Measurements from ENCODE around the gene EXOSC5. TPM values are rescaled to one million over a fixed set of nuclear protein-coding genes. Genes with fewer than 3 reads are reported as not detected.

EXOSC5 gene
- total RNA-seq, 1 experiment from 2014 or later, result 25.2 TPM

- TF ChIP-seq SIN3A (IDR thresholded peaks at IDR 0.05; ENCODE audit: borderline replicate concordance, insufficient read depth, low read depth, low read length), result no peak
- TF ChIP-seq CTCF (IDR thresholded peaks at IDR 0.05), result no peak
- TF ChIP-seq REST (IDR thresholded peaks at IDR 0.05; ENCODE audit: insufficient read depth in 1 of 2, low read depth in 2 of 2, low read length in 1 of 2), result no peak
- no peak for TF ChIP-seq POLR2AphosphoS5 (IDR thresholded peaks at IDR 0.05; ENCODE audit: low read depth, low read length)
- TF ChIP-seq TCF7L2 (IDR thresholded peaks at IDR 0.05; ENCODE audit: low read depth, low read length), result no peak
- no peak overlapping the region for H3K4me3 ChIP-seq (ENCODE audit: low read depth in 2 of 2, low read length in 2 of 2)
- in situ Hi-C loops (cut with HindIII; ENCODE audit: low pct_unique_long_range_greater_than_20kb, low sequenced_read_pairs) (no loop called here), intact Hi-C loops (cut with micrococcal nuclease; ENCODE audit: unreplicated experiment) (no loop called here)
- no peaks in the 10 kb centered on the region for H3K9me3 ChIP-seq (ENCODE audit: control insufficient read depth, insufficient read depth, low read depth, low read length)
- no TSS peak for BruUV-seq (replicated peaks)
- H3K27ac ChIP-seq (ENCODE audit: low read length), result no peak overlapping the region
- ChIA-PET CTCF (no interaction called here), POLR2A (no interaction called here)
- DNase-seq (ENCODE audit: low read depth, low spot score) (no peak), ATAC-seq (no peak)
- no peaks in the 10 kb centered on the region for H3K27me3 ChIP-seq (ENCODE audit: control insufficient read depth, insufficient read depth, low read length)
- no peaks in the 10 kb centered on the region for H3K36me3 ChIP-seq (ENCODE audit: control insufficient read depth, insufficient read depth, low read length)
- no peaks in the 10 kb centered on the region for H3K4me1 ChIP-seq (ENCODE audit: control insufficient read depth, insufficient read depth, low read length)
Observed at GRCh38 chr19:41430922-41431321, 33.8 kb upstream of the EXOSC5 start.

DNA sequence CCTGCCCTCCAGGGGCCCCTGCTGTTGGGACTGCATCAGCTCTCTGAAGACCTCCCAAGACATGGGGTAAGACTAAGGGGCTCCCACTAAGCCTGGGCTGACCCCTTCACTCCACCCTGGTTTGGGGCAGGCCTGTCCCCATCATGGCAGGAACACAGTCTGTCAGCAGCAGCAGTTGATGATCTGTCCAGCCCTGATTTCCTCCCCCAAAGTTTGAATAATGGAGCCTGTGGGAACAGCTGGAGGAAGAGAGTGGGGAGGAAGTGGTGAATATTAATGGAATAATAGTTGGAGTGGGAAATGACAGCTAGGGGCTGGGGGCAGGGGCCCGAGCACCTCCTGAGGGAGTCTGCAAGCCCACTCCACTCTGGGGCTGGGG, 31.3 kb upstream of the EXOSC5 start:
- Histone ChIP-seq H3K36me3 (ENCODE audit: control insufficient read depth, insufficient read depth, low read length) (no peaks in the 10 kb centered on the region), H3K27me3 (ENCODE audit: control insufficient read depth, insufficient read depth, low read length) (no peaks in the 10 kb centered on the region), H3K4me1 (ENCODE audit: control insufficient read depth, insufficient read depth, low read length) (no peaks in the 10 kb centered on the region), H3K4me3 (ENCODE audit: low read depth in 2 of 2, low read length in 2 of 2) (no peak overlapping the region), H3K27ac (ENCODE audit: low read length) (no peak overlapping the region), H3K9me3 (ENCODE audit: control insufficient read depth, insufficient read depth, low read depth, low read length) (no peaks in the 10 kb centered on the region)
- DNase-seq (ENCODE audit: low read depth, low spot score) (no peak), ATAC-seq (no peak)
- no peak for TF ChIP-seq CTCF (IDR thresholded peaks at IDR 0.05)
- no TSS peak for BruUV-seq (replicated peaks)
- CTCF ChIA-PET, result no interaction called here
- POLR2A ChIA-PET, result no interaction called here
- in situ Hi-C loops (cut with HindIII; ENCODE audit: low pct_unique_long_range_greater_than_20kb, low sequenced_read_pairs), result no loop called here
- intact Hi-C loops (cut with micrococcal nuclease; ENCODE audit: unreplicated experiment), result no loop called here

All from Panc1 (cell line).